ENCODE data around the gene POM121L2. TPM values are rescaled to one million over a fixed set of nuclear protein-coding genes. Genes with fewer than 3 reads are reported as not detected.
A peak's percentile ranks its signal among the peaks of the same experiment; 100 is the strongest.

Gene POM121L2
- total RNA-seq, 2 experiments from 2014 or later, result not detected

GRCh38 chr6:27290850-27291208 lies 21.2 kb downstream of the POM121L2 start:
- peaks cover 96% of the 10 kb centered on the region for H3K27me3 Mint-ChIP-seq

GRCh38 chr6:27290065-27290849 lies 21.8 kb downstream of the POM121L2 start:
- ATAC-seq (ENCODE audit: poor library complexity) (no peak), DNase-seq (no peak)
- no peak overlapping the region for H3K4me3 ChIP-seq (ENCODE audit: low read length)
- Mint-ChIP-seq H3K9me3 (peaks cover 41% of the 10 kb centered on the region), H3K27ac (no peak overlapping the region), H3K4me1 (ENCODE audit: low read depth) (no peaks in the 10 kb centered on the region), H3K4me3 (peak overlapping the region; percentile 16), H3K36me3 (ENCODE audit: low read depth) (peaks cover 10% of the 10 kb centered on the region), H3K27me3 (peaks cover 96% of the 10 kb centered on the region)
- peaks cover 28 to 48% of the 10 kb centered on the region in 2 experiments for H3K9me3 ChIP-seq (ENCODE audit: control insufficient read depth in 1 of 2, insufficient read depth in 1 of 2, low read length in 2 of 2)
- intact Hi-C loops (cut with DNase I, micrococcal nuclease), result loop anchor here (10.0 kb wide), 4 partner anchors 265 to 1515 kb away; no protein-coding TSS in a partner anchor
- no peaks in the 10 kb centered on the region for H3K4me1 ChIP-seq (ENCODE audit: insufficient read depth, low read length)
- TF ChIP-seq CTCF (IDR thresholded peaks at IDR 0.05), result no peak
- H3K36me3 ChIP-seq (ENCODE audit: insufficient read depth, low read length), result no peaks in the 10 kb centered on the region
- POLR2A ChIA-PET, result no interaction called here
- peaks cover 89 to 90% of the 10 kb centered on the region in 2 experiments for H3K27me3 ChIP-seq (ENCODE audit: control insufficient read depth in 1 of 2, insufficient read depth in 2 of 2, low read length in 2 of 2)
- no peak overlapping the region for H3K27ac ChIP-seq (ENCODE audit: low read depth in 1 of 2, low read length in 2 of 2)
- CTCF ChIA-PET, result no interaction called here

More at GRCh38 chr6:27290850-27291208, 21.2 kb downstream of the POM121L2 start:
- DNase-seq (no peak), ATAC-seq (ENCODE audit: poor library complexity) (no peak)
- POLR2A ChIA-PET, result no interaction called here
- Mint-ChIP-seq H3K27ac (no peak overlapping the region), H3K4me1 (ENCODE audit: low read depth) (no peaks in the 10 kb centered on the region), H3K4me3 (no peak overlapping the region), H3K9me3 (peaks cover 43% of the 10 kb centered on the region), H3K36me3 (ENCODE audit: low read depth) (peaks cover 15% of the 10 kb centered on the region)
- intact Hi-C loops (cut with DNase I, micrococcal nuclease), result loop anchor here (10.0 kb wide), 4 partner anchors 264 to 1514 kb away; no protein-coding TSS in a partner anchor
- no peaks in the 10 kb centered on the region for H3K4me1 ChIP-seq (ENCODE audit: insufficient read depth, low read length)
- H3K27ac ChIP-seq (ENCODE audit: low read depth in 1 of 2, low read length in 2 of 2), result no peak overlapping the region
- no peaks in the 10 kb centered on the region for H3K36me3 ChIP-seq (ENCODE audit: insufficient read depth, low read length)
- CTCF ChIA-PET, result no interaction called here
- peaks cover 90% of the 10 kb centered on the region in 2 experiments for H3K27me3 ChIP-seq (ENCODE audit: control insufficient read depth in 1 of 2, insufficient read depth in 2 of 2, low read length in 2 of 2)
- H3K4me3 ChIP-seq (ENCODE audit: low read length), result no peak overlapping the region
- no peak for TF ChIP-seq CTCF (IDR thresholded peaks at IDR 0.05)
- peaks cover 29 to 50% of the 10 kb centered on the region in 2 experiments for H3K9me3 ChIP-seq (ENCODE audit: control insufficient read depth in 1 of 2, insufficient read depth in 1 of 2, low read length in 2 of 2)

GRCh38 chr6:27288136-27289044 lies 23.7 kb downstream of the POM121L2 start:
- H3K36me3 Mint-ChIP-seq (ENCODE audit: low read depth), result peaks cover 13% of the 10 kb centered on the region
- Histone ChIP-seq H3K27ac (ENCODE audit: low read depth in 1 of 2, low read length in 2 of 2) (no peak overlapping the region), H3K4me1 (ENCODE audit: insufficient read depth, low read length) (no peaks in the 10 kb centered on the region), H3K27me3 (ENCODE audit: control insufficient read depth in 1 of 2, insufficient read depth in 2 of 2, low read length in 2 of 2) (peaks cover 86 to 90% of the 10 kb centered on the region in 2 experiments), H3K9me3 (ENCODE audit: control insufficient read depth in 1 of 2, insufficient read depth in 1 of 2, low read length in 2 of 2) (peaks cover 40 to 44% of the 10 kb centered on the region in 2 experiments), H3K36me3 (ENCODE audit: insufficient read depth, low read length) (no peaks in the 10 kb centered on the region), H3K4me3 (ENCODE audit: low read length) (no peak overlapping the region)
- intact Hi-C loops (cut with DNase I, micrococcal nuclease), result no loop called here
- H3K9me3 Mint-ChIP-seq, result peaks cover 34% of the 10 kb centered on the region
- peaks cover 96% of the 10 kb centered on the region for H3K27me3 Mint-ChIP-seq
- CTCF ChIA-PET, result no interaction called here
- TF ChIP-seq CTCF (IDR thresholded peaks at IDR 0.05), result no peak
- no peak for ATAC-seq (ENCODE audit: poor library complexity)
- no peaks in the 10 kb centered on the region for H3K4me1 Mint-ChIP-seq (ENCODE audit: low read depth)
- no peak for DNase-seq
- POLR2A ChIA-PET, result no interaction called here
- H3K27ac Mint-ChIP-seq, result no peak overlapping the region
- H3K4me3 Mint-ChIP-seq, result no peak overlapping the region
